ENCODE measurements around the gene SYNRG. TPM values are rescaled to one million over a fixed set of nuclear protein-coding genes. Genes with fewer than 3 reads are reported as not detected.
"Not testable (repeated sequence)": the region's sequence is repeated elsewhere in the genome, so short reads cannot be mapped to it uniquely, and the experiment has no call there.

SYNRG gene, protein sequence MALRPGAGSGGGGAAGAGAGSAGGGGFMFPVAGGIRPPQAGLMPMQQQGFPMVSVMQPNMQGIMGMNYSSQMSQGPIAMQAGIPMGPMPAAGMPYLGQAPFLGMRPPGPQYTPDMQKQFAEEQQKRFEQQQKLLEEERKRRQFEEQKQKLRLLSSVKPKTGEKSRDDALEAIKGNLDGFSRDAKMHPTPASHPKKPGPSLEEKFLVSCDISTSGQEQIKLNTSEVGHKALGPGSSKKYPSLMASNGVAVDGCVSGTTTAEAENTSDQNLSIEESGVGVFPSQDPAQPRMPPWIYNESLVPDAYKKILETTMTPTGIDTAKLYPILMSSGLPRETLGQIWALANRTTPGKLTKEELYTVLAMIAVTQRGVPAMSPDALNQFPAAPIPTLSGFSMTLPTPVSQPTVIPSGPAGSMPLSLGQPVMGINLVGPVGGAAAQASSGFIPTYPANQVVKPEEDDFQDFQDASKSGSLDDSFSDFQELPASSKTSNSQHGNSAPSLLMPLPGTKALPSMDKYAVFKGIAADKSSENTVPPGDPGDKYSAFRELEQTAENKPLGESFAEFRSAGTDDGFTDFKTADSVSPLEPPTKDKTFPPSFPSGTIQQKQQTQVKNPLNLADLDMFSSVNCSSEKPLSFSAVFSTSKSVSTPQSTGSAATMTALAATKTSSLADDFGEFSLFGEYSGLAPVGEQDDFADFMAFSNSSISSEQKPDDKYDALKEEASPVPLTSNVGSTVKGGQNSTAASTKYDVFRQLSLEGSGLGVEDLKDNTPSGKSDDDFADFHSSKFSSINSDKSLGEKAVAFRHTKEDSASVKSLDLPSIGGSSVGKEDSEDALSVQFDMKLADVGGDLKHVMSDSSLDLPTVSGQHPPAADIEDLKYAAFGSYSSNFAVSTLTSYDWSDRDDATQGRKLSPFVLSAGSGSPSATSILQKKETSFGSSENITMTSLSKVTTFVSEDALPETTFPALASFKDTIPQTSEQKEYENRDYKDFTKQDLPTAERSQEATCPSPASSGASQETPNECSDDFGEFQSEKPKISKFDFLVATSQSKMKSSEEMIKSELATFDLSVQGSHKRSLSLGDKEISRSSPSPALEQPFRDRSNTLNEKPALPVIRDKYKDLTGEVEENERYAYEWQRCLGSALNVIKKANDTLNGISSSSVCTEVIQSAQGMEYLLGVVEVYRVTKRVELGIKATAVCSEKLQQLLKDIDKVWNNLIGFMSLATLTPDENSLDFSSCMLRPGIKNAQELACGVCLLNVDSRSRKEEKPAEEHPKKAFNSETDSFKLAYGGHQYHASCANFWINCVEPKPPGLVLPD (N-terminal part only)
- 8.5 and 44.3 TPM in 2 replicates for total RNA-seq

DNA sequence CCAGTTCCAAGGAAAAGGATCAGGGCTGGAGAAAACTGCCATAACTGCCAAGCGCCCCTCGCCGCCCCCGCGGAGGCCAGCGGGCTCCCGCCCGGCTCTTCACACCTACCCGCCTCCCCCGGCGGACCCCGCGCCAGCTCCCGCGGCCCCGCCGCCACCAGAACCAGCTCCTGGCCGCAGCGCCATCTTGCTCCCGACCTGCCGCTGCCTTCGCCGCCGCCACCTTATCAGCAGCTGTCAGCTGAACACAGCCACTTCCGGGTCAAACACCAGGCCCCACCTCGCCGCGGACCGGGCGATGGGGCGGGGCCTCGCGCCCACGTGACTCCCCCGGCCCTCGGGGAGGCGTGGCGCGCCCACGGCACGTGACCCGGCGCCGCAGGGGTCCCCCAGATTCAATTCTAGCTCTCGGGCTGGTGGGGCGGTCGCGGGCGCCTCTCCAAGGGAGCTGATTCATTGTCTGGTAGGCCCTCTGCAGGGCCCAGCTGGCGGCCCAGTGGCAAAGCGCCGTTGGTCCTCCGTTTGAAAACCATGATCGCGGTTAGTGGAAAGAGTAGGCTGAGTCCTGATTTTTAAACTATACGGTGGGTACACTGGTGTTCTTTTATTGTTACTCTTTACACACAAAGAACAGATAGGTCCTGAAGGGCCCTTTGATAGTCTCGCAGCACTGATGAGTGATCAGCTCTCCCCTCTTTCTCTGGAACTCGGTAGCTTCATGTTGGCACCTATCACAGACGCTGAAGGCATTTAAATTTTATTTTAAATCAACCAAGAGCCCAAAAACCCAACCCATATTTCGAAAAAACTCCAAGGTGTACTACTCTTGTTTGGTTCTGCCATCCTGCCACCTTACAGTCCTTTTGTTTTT lies at the start of gene SYNRG:
TSS of gene SYNRG (minus strand) at position 249 of the 871 bp plus-strand sequence. CDS start at position 186, 63 bp downstream.
- DNase-seq (ENCODE audit: low read depth) = peak; percentile 84

GRCh38 chr17:37657202-37657601 lies 48.0 kb upstream of the SYNRG start:
- no peak for DNase-seq (ENCODE audit: low read depth)

DNA sequence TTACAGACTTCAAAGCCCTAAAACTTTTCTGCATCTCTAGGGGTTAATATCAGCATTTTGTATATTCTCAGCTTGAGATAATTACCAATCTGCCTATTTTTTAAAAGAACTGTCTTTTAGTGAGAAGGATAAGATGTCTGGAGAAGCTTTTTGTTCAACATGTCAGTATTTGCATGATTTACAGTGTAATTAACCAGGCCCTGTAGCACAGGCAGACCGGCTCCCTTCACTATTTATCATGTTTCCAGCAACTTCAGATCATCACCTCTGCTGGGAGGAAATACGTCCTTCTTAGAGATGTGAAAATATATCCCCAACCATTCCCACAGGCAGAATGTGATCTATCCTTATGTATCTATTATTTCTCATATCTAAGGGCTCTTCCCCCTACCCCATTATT lies 42.6 kb upstream of the SYNRG start:
- no peak for DNase-seq (ENCODE audit: low read depth)

DNA sequence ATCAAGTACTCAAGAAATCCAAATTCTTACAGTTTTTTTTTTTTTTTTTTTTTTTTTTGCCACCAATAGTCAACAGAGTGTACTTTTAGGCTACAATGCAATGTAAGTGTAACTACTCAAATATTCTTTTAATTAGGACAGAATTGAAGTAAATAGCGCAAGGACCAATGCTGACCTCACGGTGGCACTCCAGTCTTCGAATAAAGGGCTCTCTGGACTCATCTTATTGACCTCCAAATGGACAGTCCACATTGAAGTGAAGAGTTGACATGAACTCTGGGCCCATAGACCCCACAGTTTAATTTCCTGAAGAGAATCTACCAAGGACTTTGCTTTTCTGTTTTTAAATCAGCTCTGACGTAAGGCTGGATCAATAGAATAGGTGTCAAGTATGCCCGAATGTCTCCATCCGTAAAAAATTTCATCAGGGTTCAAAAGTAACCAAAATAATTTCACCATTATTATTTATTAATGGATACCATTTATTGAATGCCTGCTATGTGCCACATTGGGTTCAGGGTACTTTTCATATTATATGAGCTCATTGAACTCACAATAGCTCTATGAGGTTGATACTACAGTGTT lies 41.3 kb upstream of the SYNRG start:
- peak; percentile 73 for DNase-seq (ENCODE audit: low read depth)

DNA sequence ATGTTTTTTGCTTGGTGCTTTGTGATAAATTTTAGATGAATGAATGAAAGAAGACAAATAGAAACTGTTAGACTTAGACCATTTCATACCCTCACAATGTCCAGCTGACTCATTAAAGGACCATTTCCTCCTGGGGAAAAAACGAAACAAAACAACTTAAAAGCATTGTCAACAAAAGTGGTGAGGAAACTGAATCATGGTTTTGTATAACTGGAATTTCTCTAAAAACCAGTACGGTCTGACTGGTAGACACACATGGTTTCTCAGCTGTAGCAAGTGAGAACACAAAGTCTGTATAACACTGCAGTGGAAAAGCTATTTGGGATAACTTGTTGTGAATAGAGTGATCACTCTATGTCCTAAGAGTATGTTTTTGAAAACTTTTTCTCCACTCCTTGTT lies 39.3 kb upstream of the SYNRG start:
- peak; percentile 99 for DNase-seq (ENCODE audit: low read depth)

DNA sequence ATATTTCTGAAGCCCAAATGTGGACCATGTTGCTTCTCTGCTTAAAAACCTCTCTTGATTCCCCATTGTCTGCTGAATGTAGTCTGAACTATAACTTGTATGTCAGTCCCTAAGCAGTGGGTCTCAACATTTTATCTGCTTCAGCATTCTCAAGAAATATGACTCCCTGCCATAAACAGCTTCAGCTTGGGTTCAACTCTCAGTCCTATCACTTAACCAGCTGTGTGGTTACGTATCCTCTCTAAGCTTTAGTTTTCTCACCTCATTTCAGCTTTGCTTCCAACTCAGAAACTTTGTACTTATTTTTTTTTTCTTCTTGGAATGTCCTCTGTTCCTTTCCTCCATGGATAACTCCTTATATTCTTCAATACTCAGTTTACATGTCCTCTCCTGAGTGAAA lies 38.6 kb upstream of the SYNRG start:
- DNase-seq (ENCODE audit: low read depth) = no peak

DNA sequence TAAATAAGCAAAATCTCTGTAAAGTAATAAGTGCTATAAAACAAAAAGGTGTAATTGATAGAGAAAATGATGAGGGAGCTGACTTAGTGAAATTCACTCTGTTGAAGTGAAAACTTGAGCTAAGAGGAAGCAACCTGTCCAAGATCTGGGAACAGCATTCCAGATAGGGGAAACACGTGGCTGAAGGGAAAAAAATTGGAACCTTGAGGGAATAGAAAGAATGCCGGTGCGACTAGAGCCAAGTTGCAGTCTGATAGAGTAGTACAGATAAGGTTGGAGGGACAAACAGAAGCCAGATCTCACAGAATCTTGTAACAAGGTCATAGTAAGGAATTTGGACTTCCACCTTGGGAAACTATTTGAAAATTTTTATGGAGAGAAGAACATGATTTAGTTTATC lies 34.7 kb upstream of the SYNRG start:
- DNase-seq (ENCODE audit: low read depth) = peak; percentile 33

GRCh38 chr17:37643118-37643766 lies 34.0 kb upstream of the SYNRG start, which contains the start of gene DDX52:
TSS of gene DDX52 (minus strand) at chr17:37643446. CDS start at chr17:37643420, 26 bp downstream.
- DNase-seq (ENCODE audit: low read depth) = peak; percentile 92

DNA sequence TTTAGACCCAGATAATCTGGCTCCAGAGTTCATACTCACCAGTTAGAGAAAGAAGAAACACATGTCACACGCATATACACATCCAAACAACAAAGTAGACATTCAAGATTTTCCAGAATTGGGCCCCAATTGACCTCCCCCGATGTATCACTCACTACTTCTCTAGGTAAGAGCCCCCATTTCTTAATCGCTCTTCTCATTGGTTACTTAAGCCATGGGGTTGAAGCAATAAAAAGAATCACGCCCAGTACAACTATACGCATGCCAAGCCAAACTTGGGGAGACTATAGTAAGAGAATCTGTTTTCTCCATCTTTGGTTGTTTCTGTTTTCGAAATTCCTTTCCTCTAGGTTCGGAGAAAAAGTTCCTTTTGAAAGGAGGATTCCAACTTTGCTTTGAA lies 33.5 kb upstream of the SYNRG start:
- DNase-seq (ENCODE audit: low read depth) = peak; percentile 56

GRCh38 chr17:37640015-37640414 lies 30.8 kb upstream of the SYNRG start:
- no peak for DNase-seq (ENCODE audit: low read depth)

- no peak for DNase-seq (ENCODE audit: low read depth)
Measured at GRCh38 chr17:37637956-37638355, 28.7 kb upstream of the SYNRG start.

DNA sequence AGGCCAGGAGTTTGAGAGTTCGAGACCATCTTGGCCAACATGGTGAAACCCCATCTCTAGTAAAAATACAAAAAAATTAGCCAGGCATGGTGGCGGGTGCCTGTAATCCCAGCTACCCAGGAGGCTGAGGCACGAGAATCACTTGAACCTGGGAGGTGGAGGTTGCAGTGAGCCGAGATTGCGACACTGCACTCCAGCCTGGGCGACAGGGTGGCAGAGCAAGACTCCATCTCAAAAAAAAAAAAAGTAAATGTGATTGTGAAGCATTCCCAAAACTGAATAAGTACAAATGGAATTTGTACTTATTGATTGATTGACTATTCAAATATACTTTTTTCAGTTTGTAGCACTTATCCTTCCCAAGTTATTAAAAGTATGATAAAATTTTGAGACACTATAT lies 7.2 kb upstream of the SYNRG start:
- not testable (repeated sequence) for DNase-seq (ENCODE audit: low read depth)

DNA sequence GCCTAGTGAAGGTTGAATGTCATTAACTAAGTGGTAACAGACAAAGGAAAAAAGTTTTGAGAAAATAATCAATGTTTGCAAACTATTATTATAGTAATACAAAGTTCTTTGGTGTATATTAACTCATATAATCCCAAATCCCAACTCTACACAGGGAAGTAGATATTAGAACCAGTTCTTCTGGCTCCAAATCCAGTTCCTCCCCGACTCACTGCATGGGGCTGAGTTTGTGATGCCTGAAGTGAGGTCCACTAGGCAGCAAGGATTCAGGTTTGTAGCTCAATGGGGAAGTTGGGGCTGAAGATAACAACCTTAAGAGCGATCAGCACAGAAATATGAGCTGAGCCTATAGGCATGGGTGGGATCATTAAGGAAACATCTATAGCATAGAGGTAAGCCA lies 5.6 kb upstream of the SYNRG start:
- DNase-seq (ENCODE audit: low read depth) = no peak

DNA sequence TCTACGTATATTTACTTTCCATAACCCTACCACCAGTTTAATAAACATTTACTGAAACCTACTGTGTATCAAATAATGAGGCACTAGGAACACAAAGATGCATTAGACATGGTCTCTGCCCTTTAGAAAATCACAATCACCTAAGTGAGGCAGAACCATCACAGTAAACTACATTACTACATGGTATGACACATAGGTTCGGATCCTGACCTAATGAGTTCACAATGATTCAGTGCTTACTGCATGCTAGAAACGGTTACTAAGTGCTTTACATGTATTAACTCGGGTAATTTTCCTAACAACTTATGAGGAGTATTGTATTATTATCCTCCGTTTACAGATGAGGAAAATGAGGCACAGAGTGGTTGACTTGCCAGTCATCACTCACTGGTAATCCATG lies 5.2 kb upstream of the SYNRG start:
- DNase-seq (ENCODE audit: low read depth) = peak; percentile 87

DNA sequence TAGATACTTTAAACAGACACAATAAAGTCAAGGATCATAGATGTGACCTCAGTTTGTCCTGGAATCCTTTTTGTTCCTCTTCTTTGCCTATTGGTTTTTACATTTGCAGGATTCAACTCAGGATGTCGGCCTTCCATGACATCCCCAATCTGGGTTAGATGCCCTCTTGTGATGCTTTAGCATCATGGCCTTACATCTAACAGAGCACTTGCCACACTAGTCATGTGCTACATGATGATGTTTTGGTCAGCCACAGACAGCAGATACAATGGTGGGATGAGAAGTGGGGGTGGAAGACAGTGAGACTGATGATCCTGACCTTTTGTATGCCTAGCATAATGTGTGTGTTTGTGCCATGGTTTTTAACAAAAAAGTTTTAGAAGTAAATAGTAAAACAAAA lies 1.8 kb upstream of the SYNRG start:
- DNase-seq (ENCODE audit: low read depth) = no peak

DNA sequence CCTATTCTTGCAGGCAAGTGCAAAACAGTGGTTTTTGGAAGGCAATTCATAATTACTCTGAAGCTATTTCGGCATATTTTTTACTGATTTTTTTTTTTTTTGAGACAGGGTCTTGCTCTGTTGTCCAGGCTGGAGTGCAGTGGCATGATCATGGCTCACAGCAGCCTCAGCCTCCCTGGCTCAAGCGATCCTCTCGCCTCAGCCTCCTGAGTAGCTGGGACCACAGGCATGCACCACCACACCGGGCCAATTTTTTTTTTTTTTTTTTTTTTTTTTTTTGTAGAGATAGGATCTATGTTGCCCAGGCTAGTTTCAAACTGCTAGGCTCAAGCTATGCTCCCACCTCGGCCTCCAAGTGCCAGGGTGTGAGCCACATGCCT lies 813 bp upstream of the SYNRG start:
- DNase-seq (ENCODE audit: low read depth) = not testable (repeated sequence)

DNA sequence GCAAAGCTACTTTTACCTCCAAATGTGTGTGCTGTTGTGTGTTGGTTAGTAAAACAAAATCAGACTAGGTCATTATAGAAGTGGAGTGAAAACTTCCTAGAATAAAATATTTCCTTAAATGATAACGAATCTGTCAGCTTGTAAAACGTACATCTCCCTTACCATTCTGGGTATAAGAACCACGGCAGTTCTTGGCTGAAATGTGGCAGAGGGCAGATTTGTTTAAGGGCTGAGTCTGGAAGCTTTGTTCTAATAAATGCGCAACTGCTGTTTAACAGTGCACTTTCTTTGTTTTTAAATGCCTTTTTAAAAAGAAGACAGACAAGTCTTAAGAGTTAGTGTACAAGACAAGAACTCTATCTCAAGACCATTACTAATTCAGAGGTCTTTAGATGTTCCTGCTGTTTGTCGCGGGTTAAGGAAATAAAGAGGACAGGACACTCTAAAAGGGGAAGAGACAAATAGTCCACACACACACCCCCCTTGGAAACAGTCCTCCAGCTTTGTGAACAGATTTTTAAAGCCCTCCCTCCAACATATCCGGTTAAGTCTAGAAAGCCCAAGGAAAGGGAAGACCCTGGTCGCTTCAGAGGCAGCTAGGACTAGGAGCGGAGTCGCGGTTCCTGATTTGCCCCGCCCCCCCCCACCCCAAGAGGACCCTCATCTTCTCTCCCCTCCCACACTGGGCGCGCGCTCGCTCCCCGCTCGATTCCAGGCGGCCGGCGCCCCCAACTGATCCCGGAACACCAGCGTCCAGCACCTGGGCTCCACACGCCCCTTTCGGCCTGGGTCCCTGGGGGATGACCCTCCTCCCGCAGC lies 658 bp downstream of the SYNRG start:
- DNase-seq (ENCODE audit: low read depth) = peak; percentile 36

DNA sequence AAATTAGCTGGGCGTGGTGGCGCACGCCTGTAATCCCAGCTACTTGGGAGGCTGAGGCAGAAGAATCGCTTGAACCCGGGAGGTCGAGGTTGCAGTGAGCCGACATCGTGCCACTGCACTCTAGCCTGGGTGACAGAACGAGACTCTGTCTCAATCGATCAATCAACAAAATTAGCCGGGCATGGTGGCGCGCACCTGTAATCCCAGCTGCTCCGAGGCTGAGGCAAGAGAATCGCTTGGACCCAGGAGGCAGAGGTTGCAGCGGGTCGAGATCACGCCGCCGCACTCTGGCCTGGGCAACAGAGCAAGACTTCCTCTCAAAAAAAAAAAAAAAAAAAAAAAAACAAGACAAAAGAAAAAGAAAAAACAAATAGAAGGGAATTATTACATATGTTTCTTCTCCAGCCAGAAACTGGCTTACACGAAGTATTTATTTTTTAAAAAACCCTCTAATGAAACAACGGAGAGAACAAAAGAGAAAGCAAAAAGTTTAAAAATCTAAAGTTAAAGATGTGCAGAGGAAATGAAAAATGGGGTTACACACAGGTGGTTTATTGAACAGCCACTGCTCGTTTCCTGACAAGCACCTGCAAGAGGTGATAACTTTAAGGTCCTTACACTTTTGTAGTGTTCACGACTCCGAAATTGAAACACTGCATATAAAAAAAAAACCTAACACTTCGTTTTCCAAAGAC lies 1.4 kb downstream of the SYNRG start:
- no peak for DNase-seq (ENCODE audit: low read depth)

Data from renal cortical epithelial cell (primary cell).